Activated naive CD8-positive, alpha-beta T cell treated with anti-CD3 and anti-CD28 coated beads, Interleukin-2, amount 50 U/mL, for 24 hours (primary cell): ENCODE measurements around the gene ZNF521.
"Not testable (repeated sequence)": the region's sequence is repeated elsewhere in the genome, so short reads cannot be mapped to it uniquely, and the experiment has no call there.

Experiments
- ATAC-seq: fragments of 150-1000 bp; cut with Tn5 transposase; one replicate; pipeline ENCODE4 v1.10.0; 2021
- DNase-seq: peaks from one replicate; pipeline ENCODE4 v3.0.0; 2021
- H3K27ac Mint-ChIP-seq: one replicate; pipeline ENCODE4 v1.8.0; 2021; ENCODE audit warnings: mild to moderate bottlenecking, mixed read lengths
- H3K27me3 Mint-ChIP-seq: one replicate; pipeline ENCODE4 v1.8.0; 2021; ENCODE audit warnings: mixed read lengths
- H3K36me3 Mint-ChIP-seq: one replicate; pipeline ENCODE4 v1.8.0; 2021; ENCODE audit warnings: low read depth, mixed read lengths
- H3K4me1 Mint-ChIP-seq: one replicate; pipeline ENCODE4 v1.8.0; 2021; ENCODE audit warnings: mixed read lengths
- H3K4me3 Mint-ChIP-seq: one replicate; pipeline ENCODE4 v1.8.0; 2021; ENCODE audit warnings: mild to moderate bottlenecking, moderate library complexity, mixed read lengths
- H3K9me3 Mint-ChIP-seq: one replicate; pipeline ENCODE4 v1.8.0; 2021; ENCODE audit warnings: mixed read lengths

ZNF521 gene

DNA sequence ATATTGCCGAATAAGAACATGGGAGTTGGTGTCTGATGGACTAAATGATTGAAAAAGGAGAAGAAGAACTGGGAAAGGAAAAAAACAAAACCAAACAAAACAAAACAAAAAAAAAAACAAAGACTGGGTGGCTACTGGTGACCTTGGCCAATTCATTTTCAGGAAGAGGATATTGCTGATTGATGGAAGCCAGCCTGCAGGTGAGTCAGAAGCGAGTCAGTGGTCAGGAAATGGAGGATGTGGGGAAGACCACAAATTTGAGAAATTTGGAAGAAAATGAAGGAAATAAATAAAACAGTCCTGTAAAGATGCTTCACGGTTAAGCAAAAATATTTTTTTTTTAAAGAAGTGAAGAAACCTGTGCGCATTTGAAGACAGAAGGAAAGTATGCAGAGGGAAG lies 296.9 kb downstream of the ZNF521 start:
- Mint-ChIP-seq H3K27ac (no peak overlapping the region), H3K4me1 (no peaks in the 10 kb centered on the region), H3K4me3 (no peak overlapping the region), H3K9me3 (no peaks in the 10 kb centered on the region), H3K36me3 (no peaks in the 10 kb centered on the region), H3K27me3 (no peaks in the 10 kb centered on the region)
- no peak for ATAC-seq
- no peak for DNase-seq

DNA sequence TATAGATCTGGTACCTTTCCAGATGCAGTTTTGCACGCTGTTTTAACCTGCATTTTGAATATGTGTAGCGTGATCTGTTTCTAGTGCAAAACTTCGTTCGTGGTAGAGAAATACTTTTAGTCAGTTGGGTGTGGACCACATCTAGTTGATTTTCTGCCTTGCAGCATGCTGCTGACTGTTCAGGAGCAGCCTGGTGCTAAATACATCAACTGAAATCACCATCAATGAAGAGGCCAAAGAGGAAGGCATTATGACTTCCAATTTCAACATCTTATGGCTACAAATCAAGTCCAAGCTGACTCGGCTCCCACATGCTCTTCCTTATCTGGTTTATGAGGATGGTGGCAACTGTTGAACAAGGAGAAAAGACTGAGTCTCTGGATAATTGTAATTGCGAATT lies 298.5 kb downstream of the ZNF521 start:
- H3K27ac Mint-ChIP-seq = no peak overlapping the region
- no peaks in the 10 kb centered on the region for H3K4me1 Mint-ChIP-seq
- H3K36me3 Mint-ChIP-seq = no peaks in the 10 kb centered on the region
- no peak for ATAC-seq
- DNase-seq = no peak
- H3K4me3 Mint-ChIP-seq = no peak overlapping the region
- H3K27me3 Mint-ChIP-seq = no peaks in the 10 kb centered on the region
- no peaks in the 10 kb centered on the region for H3K9me3 Mint-ChIP-seq

DNA sequence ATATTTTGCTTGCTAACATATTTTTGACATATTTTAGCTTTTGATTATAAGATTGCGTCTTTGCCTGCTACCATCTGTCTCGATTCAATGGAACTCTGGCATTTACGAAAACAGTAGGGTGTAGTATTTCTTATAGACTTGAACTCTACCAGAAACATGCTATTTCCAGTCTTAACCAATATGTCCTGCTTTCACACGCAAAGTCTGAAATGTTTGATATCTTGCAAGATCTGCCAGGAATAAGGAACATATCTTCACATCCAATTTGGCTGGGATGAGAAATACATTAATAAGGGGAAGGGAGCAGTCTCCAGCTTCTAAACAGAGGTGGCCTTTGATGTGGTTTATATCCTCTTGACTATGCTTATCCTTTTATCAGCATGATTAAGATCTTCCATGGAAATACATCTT lies 299.4 kb downstream of the ZNF521 start:
- Mint-ChIP-seq H3K27ac (no peak overlapping the region), H3K4me3 (no peak overlapping the region), H3K27me3 (no peaks in the 10 kb centered on the region), H3K9me3 (no peaks in the 10 kb centered on the region), H3K36me3 (no peaks in the 10 kb centered on the region), H3K4me1 (no peaks in the 10 kb centered on the region)
- no peak for ATAC-seq
- DNase-seq = no peak

DNA sequence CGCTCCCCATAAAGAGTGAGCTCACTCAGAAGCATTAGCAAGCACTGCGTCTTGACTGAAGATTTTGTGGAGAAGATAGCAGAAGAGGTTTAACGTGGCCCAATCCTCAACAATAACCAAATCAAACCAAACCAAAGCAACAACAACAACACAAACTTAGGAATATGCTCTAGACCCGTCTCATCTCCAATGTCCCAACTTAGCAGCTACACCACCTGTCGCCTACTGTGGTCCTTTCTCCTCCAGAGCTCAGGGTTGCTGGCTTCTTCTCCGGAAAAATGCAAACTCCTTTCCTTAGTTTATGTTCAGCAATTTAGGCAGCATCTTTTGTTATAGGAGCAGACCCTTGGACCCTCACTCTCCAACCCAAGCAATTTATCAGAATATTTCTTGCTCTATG lies 301.4 kb downstream of the ZNF521 start:
- no peaks in the 10 kb centered on the region for H3K4me1 Mint-ChIP-seq
- DNase-seq (no peak), ATAC-seq (no peak)
- no peak overlapping the region for H3K27ac Mint-ChIP-seq
- no peaks in the 10 kb centered on the region for H3K9me3 Mint-ChIP-seq
- no peaks in the 10 kb centered on the region for H3K36me3 Mint-ChIP-seq
- peaks cover 1% of the 10 kb centered on the region for H3K27me3 Mint-ChIP-seq
- H3K4me3 Mint-ChIP-seq = no peak overlapping the region

- Mint-ChIP-seq H3K4me1 (no peaks in the 10 kb centered on the region), H3K36me3 (no peaks in the 10 kb centered on the region), H3K9me3 (no peaks in the 10 kb centered on the region), H3K27me3 (peaks cover 3% of the 10 kb centered on the region), H3K27ac (no peak overlapping the region), H3K4me3 (no peak overlapping the region)
- no peak for ATAC-seq
- DNase-seq = no peak
These were observed 304.0 kb downstream of the ZNF521 start for GRCh38 chr18:25047983-25048382.

GRCh38 chr18:25047421-25047820 lies 304.5 kb downstream of the ZNF521 start:
- DNase-seq = no peak
- Mint-ChIP-seq H3K4me3 (no peak overlapping the region), H3K27ac (no peak overlapping the region), H3K9me3 (no peaks in the 10 kb centered on the region), H3K36me3 (no peaks in the 10 kb centered on the region), H3K4me1 (no peaks in the 10 kb centered on the region), H3K27me3 (peaks cover 3% of the 10 kb centered on the region)
- no peak for ATAC-seq

GRCh38 chr18:25044694-25045093 lies 307.3 kb downstream of the ZNF521 start:
- ATAC-seq (no peak), DNase-seq (no peak)
- Mint-ChIP-seq H3K36me3 (no peaks in the 10 kb centered on the region), H3K27me3 (peaks cover 3% of the 10 kb centered on the region), H3K4me1 (no peaks in the 10 kb centered on the region), H3K9me3 (no peaks in the 10 kb centered on the region), H3K27ac (no peak overlapping the region), H3K4me3 (no peak overlapping the region)

DNA sequence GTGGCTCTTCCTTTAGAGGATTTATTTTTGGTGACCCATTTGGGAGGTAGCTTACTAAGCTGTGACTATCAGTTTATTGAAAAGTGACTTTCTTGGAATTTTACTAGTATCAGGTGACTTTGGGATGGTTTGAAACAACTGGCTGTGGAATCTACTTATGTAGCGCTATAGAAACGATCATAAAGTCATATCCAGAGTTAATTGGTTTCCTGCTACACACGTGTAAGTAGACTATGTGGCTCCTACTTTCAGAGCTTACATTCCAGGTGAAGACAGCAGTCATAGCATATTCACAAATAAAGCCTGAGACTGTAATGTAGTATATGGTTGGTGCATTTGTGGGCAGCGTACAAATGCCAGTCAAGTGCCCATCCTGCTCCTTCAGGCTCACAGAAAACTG lies 308.9 kb downstream of the ZNF521 start:
- DNase-seq = no peak
- Mint-ChIP-seq H3K4me1 (no peaks in the 10 kb centered on the region), H3K9me3 (no peaks in the 10 kb centered on the region), H3K4me3 (no peak overlapping the region), H3K27me3 (peaks cover 3% of the 10 kb centered on the region), H3K27ac (no peak overlapping the region), H3K36me3 (no peaks in the 10 kb centered on the region)
- ATAC-seq = no peak

DNA sequence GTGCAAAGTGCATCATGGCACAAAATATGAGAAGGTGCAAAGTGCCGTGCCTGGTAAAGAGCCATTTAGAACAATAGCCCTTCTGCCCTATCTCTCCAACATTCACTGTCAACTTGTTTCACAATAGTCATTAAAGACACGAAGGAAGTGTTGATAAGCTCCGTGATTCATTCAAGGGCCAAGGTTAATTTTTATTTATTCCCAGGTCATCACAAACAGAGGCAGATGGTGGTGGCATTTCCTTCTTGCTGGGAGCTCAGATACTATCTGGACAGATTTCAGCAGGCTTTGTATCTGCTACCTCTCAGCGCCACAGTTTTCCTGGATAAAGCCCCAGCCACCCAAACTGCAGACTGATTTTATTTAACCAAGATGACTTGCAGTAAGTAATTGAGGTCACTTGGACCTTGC lies 309.3 kb downstream of the ZNF521 start:
- ATAC-seq (no peak), DNase-seq (no peak)
- Mint-ChIP-seq H3K27ac (no peak overlapping the region), H3K27me3 (peaks cover 3% of the 10 kb centered on the region), H3K9me3 (no peaks in the 10 kb centered on the region), H3K4me3 (no peak overlapping the region), H3K4me1 (no peaks in the 10 kb centered on the region), H3K36me3 (no peaks in the 10 kb centered on the region)

DNA sequence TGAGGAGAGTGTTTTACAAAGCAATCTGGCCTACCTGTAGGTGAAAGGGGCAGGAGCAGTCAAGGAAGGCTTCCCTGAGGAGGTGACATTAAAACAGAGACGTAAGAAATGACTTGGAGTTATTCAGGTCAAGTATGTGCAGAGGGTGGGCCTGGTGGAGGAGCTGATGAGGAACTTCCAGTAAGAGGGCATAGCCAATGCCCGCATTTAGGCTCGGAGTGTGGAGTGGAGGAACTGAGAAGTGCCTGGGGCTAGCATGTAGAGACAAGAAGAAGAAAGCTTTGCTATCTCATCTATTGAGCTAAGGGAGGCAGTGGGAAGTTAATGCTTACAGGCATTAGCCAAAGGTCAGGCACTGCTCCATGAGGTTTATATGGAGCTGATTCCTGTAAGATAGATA lies 312.2 kb downstream of the ZNF521 start:
- no peaks in the 10 kb centered on the region for H3K9me3 Mint-ChIP-seq
- ATAC-seq (no peak), DNase-seq (no peak)
- peaks cover 2% of the 10 kb centered on the region for H3K27me3 Mint-ChIP-seq
- no peak overlapping the region for H3K27ac Mint-ChIP-seq
- no peaks in the 10 kb centered on the region for H3K4me1 Mint-ChIP-seq
- H3K36me3 Mint-ChIP-seq = no peaks in the 10 kb centered on the region
- no peak overlapping the region for H3K4me3 Mint-ChIP-seq

DNA sequence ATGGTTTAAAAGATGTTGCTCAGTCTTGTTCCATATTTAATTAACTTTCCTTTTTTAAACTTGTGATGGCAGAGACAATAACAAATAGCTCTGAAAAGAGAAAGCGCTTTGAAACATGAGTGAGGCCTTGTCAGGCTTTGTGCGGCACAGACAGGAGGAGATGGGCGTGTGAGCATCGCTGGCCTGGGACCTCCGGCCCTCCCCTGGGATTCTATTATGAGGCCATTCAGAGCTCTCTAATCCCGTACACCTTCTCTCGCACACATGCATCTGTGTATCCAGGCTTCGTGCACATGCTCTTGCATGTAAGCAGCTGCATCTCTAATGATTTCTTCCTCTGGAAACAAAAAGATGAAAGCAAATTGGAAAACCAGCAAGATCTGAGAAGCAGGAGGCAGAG lies 313.7 kb downstream of the ZNF521 start:
- ATAC-seq = no peak
- Mint-ChIP-seq H3K9me3 (no peaks in the 10 kb centered on the region), H3K27me3 (no peaks in the 10 kb centered on the region), H3K4me3 (no peak overlapping the region), H3K27ac (no peak overlapping the region), H3K36me3 (no peaks in the 10 kb centered on the region), H3K4me1 (no peaks in the 10 kb centered on the region)
- DNase-seq = no peak

DNA sequence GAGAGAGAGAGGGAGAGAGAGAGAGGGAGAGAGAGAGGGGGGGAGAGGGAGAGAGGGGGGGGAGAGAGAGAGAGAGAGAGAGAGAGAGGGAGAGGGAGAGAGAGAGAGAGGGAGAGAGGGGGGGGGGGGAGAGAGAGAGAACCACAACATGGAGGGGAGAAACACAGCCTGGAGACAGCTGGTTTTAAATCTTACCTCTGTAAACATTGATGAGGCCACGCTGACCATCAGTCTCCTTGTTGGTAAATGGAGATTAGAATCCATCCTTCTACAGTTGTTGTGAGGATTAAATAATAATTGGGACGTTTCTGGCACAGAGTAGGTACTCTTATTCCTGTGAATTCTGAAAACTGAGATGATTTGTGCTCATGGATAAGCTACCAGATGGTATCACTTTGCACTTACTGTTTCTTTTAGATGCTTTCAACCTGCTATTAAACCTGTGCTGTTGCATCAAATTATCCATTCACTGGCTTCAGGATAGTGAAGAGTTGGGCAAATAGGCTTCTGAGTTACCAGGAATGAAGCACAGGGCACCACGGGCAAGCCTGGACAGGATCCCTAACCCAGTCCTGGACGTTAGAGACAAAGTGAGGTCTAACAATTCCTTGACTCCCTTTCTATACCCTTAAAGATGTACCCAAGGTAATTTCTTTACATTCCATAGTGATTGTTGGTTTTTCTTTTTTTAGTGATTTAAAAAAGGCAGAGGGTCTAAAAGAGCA lies 318.1 kb downstream of the ZNF521 start:
- Mint-ChIP-seq H3K9me3 (peaks cover 19% of the 10 kb centered on the region), H3K4me3 (no peak overlapping the region), H3K36me3 (no peaks in the 10 kb centered on the region), H3K4me1 (no peaks in the 10 kb centered on the region), H3K27ac (no peak overlapping the region), H3K27me3 (peaks cover 2% of the 10 kb centered on the region)
- DNase-seq (no peak), ATAC-seq (no peak)

- not testable (repeated sequence) for H3K4me1 Mint-ChIP-seq, ATAC-seq, H3K27me3 Mint-ChIP-seq, H3K36me3 Mint-ChIP-seq, H3K27ac Mint-ChIP-seq, H3K4me3 Mint-ChIP-seq, DNase-seq
- H3K9me3 Mint-ChIP-seq = peaks cover 19% of the 10 kb centered on the region
These were observed 318.8 kb downstream of the ZNF521 start for GRCh38 chr18:25033175-25033574.

DNA sequence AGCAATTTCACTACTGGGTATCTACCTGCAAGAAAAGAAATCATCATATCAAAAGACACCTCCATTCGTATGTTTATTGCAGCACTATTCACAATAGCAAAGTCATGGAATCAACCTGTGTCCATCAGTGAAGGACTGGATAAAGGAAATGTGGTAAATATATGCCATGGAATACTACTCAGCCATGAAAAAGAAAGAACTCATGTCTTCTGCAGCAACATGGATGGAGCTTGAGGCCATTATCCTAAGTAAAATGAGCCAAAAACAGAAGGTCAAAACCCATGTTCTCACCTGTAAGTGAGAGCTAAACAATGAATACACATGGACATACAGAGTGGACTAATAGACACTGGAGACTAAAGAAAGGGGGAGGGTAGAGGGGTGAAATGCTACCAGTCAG lies 322.2 kb downstream of the ZNF521 start:
- DNase-seq (no peak), ATAC-seq (no peak)
- Mint-ChIP-seq H3K4me1 (no peaks in the 10 kb centered on the region), H3K27ac (no peak overlapping the region), H3K4me3 (no peak overlapping the region), H3K36me3 (no peaks in the 10 kb centered on the region), H3K9me3 (peaks cover 19% of the 10 kb centered on the region), H3K27me3 (peaks cover 2% of the 10 kb centered on the region)

- H3K27me3 Mint-ChIP-seq = peaks cover 3% of the 10 kb centered on the region
- H3K9me3 Mint-ChIP-seq = peaks cover 4% of the 10 kb centered on the region
- no peak overlapping the region for H3K4me3 Mint-ChIP-seq
- ATAC-seq = no peak
- H3K27ac Mint-ChIP-seq = no peak overlapping the region
- no peak for DNase-seq
- no peaks in the 10 kb centered on the region for H3K36me3 Mint-ChIP-seq
- no peaks in the 10 kb centered on the region for H3K4me1 Mint-ChIP-seq
These were observed 332.0 kb downstream of the ZNF521 start for GRCh38 chr18:25019931-25020330.
